Measurements from ENCODE around the gene RFC2.
"Not testable (repeated sequence)": the region's sequence is repeated elsewhere in the genome, so short reads cannot be mapped to it uniquely, and the experiment has no call there.

The RFC2 gene

DNA sequence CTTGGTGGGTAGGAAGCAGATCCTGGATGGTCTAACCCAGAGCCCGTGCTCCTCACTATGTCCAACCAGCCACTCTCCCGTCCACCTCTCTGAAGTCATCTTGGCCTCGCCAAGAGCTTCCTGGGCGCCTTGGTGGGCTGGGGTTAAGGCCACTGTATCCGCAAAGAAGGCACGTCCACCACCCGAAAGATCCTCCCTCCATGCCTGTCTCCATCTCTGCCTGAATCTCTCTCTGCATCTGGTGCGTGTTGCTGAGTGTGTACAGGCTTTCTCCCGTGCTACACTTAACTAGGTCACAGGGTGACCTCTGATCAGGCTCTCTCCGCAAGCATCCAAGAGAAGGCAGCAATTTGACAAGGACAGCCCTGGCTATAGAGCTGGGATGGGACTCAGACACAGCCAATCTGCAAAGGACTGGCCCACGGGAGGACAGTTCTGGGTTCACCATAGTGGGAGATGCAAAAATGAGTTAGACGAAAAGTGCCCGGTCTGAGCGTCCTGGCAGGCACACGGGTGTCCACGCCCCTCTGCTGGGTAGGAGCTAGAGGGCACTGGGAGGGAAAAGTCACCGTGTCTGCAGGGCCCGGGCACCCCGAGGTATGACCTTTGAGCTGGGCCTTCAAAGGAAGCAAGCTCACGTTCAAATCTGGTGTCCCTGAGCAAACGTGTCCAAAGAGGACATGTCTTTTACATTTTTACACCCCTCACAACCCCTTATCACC lies 9.4 kb upstream of the RFC2 start:
- Histone ChIP-seq H3K9me3 (ENCODE audit: control insufficient read depth, low read length) (no peaks in the 10 kb centered on the region), H3K27ac (ENCODE audit: insufficient read depth, low read length, poor library complexity, severe bottlenecking) (no peak overlapping the region), H3K27me3 (replicated peaks; ENCODE audit: control insufficient read depth, insufficient read depth, low read length, poor library complexity, severe bottlenecking) (no peaks in the 10 kb centered on the region), H3K4me1 (ENCODE audit: control insufficient read depth, insufficient read depth, low read length, poor library complexity, severe bottlenecking) (no peaks in the 10 kb centered on the region), H3K36me3 (ENCODE audit: control insufficient read depth, insufficient read depth, low read length) (no peaks in the 10 kb centered on the region), H3K4me3 (ENCODE audit: insufficient read depth, low read depth, low read length, poor library complexity, severe bottlenecking) (no peak overlapping the region)
- no peak for DNase-seq

DNA sequence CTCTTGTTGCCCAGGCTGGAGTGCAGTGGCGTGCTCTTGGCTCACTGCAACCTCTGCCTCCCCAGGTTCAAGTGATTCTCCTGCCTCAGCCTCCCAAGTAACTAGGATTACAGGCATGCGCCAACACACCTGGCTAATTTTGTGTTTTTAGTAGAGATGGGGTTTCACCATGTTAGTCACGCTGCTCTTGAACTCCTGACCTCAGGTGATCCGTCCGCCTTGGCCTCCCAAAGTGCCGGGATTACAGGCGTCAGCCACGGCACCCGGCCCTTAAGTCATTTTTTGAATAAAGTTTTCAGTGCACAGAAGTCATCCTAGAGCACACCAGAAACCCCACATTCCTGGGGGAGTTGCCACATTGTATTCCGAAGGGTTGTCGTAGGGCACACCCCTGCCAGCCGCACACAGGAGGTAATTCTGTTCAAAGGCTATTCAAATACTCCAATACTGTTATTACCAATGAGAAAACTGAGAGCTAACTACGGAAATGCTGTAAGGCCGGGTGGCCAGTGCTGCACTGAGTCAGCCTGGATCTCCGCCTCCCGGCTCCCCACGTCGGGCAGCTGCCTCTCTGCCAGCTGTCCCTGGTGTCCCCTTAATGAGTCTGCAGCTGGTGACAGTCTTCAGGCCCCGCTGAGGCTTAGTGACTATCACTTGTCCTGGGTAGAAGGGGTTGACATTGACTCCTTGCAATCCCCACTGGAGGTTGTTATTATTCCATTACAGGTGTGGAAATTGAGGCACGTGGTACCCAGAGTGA lies 8.6 kb upstream of the RFC2 start:
- Histone ChIP-seq H3K27ac (ENCODE audit: insufficient read depth, low read length, poor library complexity, severe bottlenecking) (no peak overlapping the region), H3K4me1 (ENCODE audit: control insufficient read depth, insufficient read depth, low read length, poor library complexity, severe bottlenecking) (no peaks in the 10 kb centered on the region)
- DNase-seq = no peak

DNA sequence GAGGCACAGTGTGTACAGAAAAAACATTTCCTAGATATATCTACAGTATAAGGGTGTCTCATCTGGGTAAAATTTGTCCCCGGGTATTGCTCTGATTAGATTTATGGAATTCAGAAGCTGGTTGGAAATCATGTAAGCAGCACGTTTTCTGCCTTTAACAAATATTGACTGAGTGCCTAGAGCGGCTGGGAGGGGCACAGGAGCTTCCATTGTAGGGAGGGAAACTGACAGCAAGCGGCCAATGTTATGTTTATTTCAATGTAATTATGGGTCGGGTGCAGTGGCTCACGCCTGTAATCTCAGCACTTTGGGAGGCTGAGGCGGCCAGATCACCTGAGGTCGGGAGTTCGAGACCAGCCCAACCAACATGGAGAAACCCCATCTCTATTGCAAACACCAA lies 4.4 kb upstream of the RFC2 start:
- Histone ChIP-seq H3K4me3 (ENCODE audit: insufficient read depth, low read depth, low read length, poor library complexity, severe bottlenecking) (no peak overlapping the region), H3K27ac (ENCODE audit: insufficient read depth, low read length, poor library complexity, severe bottlenecking) (no peak overlapping the region), H3K4me1 (ENCODE audit: control insufficient read depth, insufficient read depth, low read length, poor library complexity, severe bottlenecking) (peaks cover 9% of the 10 kb centered on the region), H3K36me3 (ENCODE audit: control insufficient read depth, insufficient read depth, low read length) (no peaks in the 10 kb centered on the region), H3K27me3 (replicated peaks; ENCODE audit: control insufficient read depth, insufficient read depth, low read length, poor library complexity, severe bottlenecking) (no peaks in the 10 kb centered on the region), H3K9me3 (ENCODE audit: control insufficient read depth, low read length) (no peaks in the 10 kb centered on the region)
- no peak for DNase-seq

More for the DNA sequence above, 8.6 kb upstream of the RFC2 start:
- Histone ChIP-seq H3K9me3 (ENCODE audit: control insufficient read depth, low read length) (no peaks in the 10 kb centered on the region), H3K4me3 (ENCODE audit: insufficient read depth, low read depth, low read length, poor library complexity, severe bottlenecking) (no peak overlapping the region), H3K36me3 (ENCODE audit: control insufficient read depth, insufficient read depth, low read length) (no peaks in the 10 kb centered on the region), H3K27me3 (replicated peaks; ENCODE audit: control insufficient read depth, insufficient read depth, low read length, poor library complexity, severe bottlenecking) (no peaks in the 10 kb centered on the region)

DNA sequence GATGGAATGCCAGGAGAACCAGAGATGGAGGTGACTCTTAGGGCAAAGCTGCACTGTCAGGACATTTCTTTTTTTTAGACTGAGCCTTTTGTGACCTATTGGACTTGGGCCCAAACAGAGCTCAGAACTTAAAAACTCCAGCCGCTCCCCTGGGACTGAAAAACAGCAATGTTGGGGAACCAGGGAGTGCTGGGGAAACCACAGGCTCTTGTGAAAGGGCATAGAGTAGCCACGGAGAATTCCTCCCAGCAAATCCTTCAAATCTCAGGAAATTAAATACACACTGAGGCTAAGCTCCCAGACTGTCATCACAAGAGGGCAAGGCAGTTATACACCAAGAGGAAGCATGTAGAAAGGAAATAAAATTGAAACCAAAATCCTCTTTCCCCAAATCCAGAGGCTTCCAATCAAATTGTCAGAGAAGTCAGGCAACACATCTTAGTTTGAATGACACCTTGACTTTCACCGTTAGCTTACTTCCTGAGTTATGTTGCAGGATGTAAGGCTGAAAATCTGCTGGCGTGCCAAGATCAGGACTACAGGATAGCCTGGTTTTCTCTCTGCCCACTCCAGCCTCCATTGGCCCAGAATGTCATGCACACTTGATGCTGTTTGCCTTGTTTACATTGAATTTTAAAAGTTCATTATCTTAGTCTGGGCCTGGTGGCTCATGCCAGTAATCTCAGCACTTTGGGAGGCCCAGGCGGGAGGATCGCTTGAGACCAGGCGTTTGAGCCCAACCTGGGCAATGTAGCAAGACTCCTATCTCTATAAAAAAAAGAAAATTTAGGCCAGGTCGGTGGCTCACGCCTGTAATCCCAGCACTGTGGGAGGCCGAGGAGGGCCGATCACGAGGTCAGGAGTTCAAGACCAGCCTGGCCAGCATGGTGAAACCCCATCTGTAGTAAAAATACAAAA lies 2.6 kb upstream of the RFC2 start:
- no peak for DNase-seq
- H3K4me3 ChIP-seq (ENCODE audit: insufficient read depth, low read depth, low read length, poor library complexity, severe bottlenecking) = no peak overlapping the region

DNA sequence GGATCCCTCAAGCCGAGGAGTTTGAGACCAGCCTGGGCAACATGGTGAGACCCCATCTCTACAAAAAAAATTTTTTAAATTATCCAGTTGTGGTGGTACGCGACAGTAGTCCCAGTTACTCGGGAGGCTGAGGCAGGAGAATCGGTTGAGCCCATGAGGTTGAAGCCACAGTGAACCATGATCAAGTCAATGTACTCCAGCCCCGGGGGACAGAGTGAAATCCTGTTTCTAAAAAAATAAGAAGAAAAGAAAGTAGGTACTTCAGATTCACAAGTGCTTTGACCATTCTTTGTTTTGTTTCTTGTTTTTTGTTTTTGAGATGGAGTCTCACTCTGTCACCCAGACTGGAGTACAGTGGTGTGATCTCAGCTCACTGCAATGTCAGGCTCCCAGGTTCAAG lies 1.3 kb upstream of the RFC2 start:
- not testable (repeated sequence) for H3K4me3 ChIP-seq (ENCODE audit: insufficient read depth, low read depth, low read length, poor library complexity, severe bottlenecking); H3K27ac ChIP-seq (ENCODE audit: insufficient read depth, low read length, poor library complexity, severe bottlenecking); H3K36me3 ChIP-seq (ENCODE audit: control insufficient read depth, insufficient read depth, low read length); H3K4me1 ChIP-seq (ENCODE audit: control insufficient read depth, insufficient read depth, low read length, poor library complexity, severe bottlenecking); DNase-seq; H3K27me3 ChIP-seq (replicated peaks; ENCODE audit: control insufficient read depth, insufficient read depth, low read length, poor library complexity, severe bottlenecking); H3K9me3 ChIP-seq (ENCODE audit: control insufficient read depth, low read length)

More for the DNA sequence above, 2.6 kb upstream of the RFC2 start:
- H3K27ac ChIP-seq (ENCODE audit: insufficient read depth, low read length, poor library complexity, severe bottlenecking) = no peak overlapping the region
- H3K36me3 ChIP-seq (ENCODE audit: control insufficient read depth, insufficient read depth, low read length) = no peaks in the 10 kb centered on the region
- H3K9me3 ChIP-seq (ENCODE audit: control insufficient read depth, low read length) = no peaks in the 10 kb centered on the region
- peaks cover 9% of the 10 kb centered on the region for H3K4me1 ChIP-seq (ENCODE audit: control insufficient read depth, insufficient read depth, low read length, poor library complexity, severe bottlenecking)
- no peaks in the 10 kb centered on the region for H3K27me3 ChIP-seq (replicated peaks; ENCODE audit: control insufficient read depth, insufficient read depth, low read length, poor library complexity, severe bottlenecking)

DNA sequence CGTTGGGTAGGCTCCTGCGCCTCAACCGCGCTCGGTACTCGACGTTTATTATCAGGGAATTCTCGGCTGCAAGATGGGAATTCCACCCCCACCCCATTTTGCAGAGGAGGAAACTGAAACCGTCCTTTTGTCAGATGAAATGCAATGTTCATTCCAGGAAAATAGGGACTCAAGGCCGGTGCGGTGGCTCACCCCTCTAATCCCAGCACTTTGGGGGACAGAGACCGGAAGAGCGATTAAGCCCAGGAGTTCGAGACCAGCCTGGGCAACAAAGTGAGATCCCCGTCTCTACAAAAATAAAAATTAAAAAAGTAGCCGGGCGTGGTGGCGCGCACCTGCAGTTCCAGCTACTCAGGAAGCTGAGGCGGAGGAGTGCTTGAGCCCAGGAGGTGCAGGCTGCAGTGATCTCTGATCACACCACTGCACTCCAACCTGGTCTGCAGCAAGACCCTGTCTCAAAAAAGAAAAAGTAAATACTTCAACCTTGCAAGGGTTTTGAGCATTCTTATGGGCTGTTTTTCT lies 720 bp upstream of the RFC2 start:
- Histone ChIP-seq H3K9me3 (ENCODE audit: control insufficient read depth, low read length) (no peaks in the 10 kb centered on the region), H3K4me3 (ENCODE audit: insufficient read depth, low read depth, low read length, poor library complexity, severe bottlenecking) (peak overlapping the region; percentile 91), H3K27me3 (replicated peaks; ENCODE audit: control insufficient read depth, insufficient read depth, low read length, poor library complexity, severe bottlenecking) (no peaks in the 10 kb centered on the region), H3K36me3 (ENCODE audit: control insufficient read depth, insufficient read depth, low read length) (peaks cover 9% of the 10 kb centered on the region), H3K27ac (ENCODE audit: insufficient read depth, low read length, poor library complexity, severe bottlenecking) (peak overlapping the region; percentile 91), H3K4me1 (ENCODE audit: control insufficient read depth, insufficient read depth, low read length, poor library complexity, severe bottlenecking) (peaks cover 9% of the 10 kb centered on the region)
- no peak for DNase-seq

DNA sequence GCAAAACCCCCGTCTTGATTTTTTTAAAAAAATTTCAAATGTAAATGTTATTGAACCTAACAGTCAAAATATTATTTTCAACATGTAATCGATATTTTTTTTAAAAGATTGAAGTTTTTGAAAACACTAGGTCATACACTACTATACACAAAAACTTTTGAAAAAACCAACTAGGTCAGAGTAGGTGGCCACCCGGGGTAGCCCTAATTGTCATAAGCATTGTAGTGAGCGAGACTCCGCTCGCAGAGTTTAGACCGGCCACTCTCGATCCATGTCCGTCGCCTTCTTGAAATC lies 417 bp downstream of the RFC2 start:
- Histone ChIP-seq H3K4me1 (ENCODE audit: control insufficient read depth, insufficient read depth, low read length, poor library complexity, severe bottlenecking) (peaks cover 9% of the 10 kb centered on the region), H3K27me3 (replicated peaks; ENCODE audit: control insufficient read depth, insufficient read depth, low read length, poor library complexity, severe bottlenecking) (no peaks in the 10 kb centered on the region), H3K4me3 (ENCODE audit: insufficient read depth, low read depth, low read length, poor library complexity, severe bottlenecking) (peak overlapping the region; percentile 91), H3K27ac (ENCODE audit: insufficient read depth, low read length, poor library complexity, severe bottlenecking) (peak overlapping the region; percentile 91), H3K36me3 (ENCODE audit: control insufficient read depth, insufficient read depth, low read length) (peaks cover 19% of the 10 kb centered on the region), H3K9me3 (ENCODE audit: control insufficient read depth, low read length) (no peaks in the 10 kb centered on the region)
- no peak for DNase-seq

DNA sequence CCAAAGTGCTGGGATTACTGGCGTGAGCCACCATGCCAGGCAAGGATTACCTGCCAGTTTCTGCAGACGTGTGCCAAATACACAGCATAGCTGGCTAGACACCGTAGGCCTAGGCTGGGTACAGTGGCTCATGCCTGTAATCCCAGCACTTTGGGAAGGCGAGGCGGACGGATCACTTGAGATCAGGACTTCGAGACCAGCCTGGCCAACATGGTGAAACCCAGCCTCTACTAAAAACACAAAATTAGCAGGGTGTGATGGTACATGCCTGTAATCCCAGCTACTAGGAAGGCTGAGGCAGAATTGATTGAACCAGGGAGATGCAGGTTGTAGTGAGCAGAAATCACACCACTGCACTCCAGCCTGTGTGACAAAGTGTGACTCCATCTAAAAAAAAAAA lies 868 bp downstream of the RFC2 start:
- H3K9me3 ChIP-seq (ENCODE audit: control insufficient read depth, low read length) = no peaks in the 10 kb centered on the region
- H3K4me3 ChIP-seq (ENCODE audit: insufficient read depth, low read depth, low read length, poor library complexity, severe bottlenecking) = peak overlapping the region; percentile 91
- peak overlapping the region; percentile 91 for H3K27ac ChIP-seq (ENCODE audit: insufficient read depth, low read length, poor library complexity, severe bottlenecking)
- peaks cover 21% of the 10 kb centered on the region for H3K36me3 ChIP-seq (ENCODE audit: control insufficient read depth, insufficient read depth, low read length)
- H3K4me1 ChIP-seq (ENCODE audit: control insufficient read depth, insufficient read depth, low read length, poor library complexity, severe bottlenecking) = peaks cover 9% of the 10 kb centered on the region
- DNase-seq = no peak
- no peaks in the 10 kb centered on the region for H3K27me3 ChIP-seq (replicated peaks; ENCODE audit: control insufficient read depth, insufficient read depth, low read length, poor library complexity, severe bottlenecking)

DNA sequence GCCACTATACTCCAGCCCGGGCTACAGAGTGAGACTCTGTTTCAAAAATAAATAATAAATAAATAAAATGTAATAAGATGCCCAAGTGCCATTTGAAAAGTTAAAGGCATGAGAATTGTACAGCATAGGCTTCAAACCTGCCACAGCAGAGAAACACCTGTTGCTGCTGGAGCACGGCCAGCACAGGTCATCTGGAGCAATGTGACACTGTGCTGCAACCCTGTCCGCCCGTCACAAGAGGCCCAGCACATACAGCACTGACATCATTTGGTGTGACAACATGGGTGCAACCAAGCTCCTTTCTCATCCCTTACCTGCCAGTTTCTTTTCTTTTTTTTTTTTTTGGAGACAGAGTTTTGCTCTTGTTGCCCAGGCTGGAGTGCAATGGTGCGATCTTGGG lies 1.3 kb downstream of the RFC2 start:
- Histone ChIP-seq H3K9me3 (ENCODE audit: control insufficient read depth, low read length) (no peaks in the 10 kb centered on the region), H3K27ac (ENCODE audit: insufficient read depth, low read length, poor library complexity, severe bottlenecking) (no peak overlapping the region), H3K36me3 (ENCODE audit: control insufficient read depth, insufficient read depth, low read length) (peaks cover 25% of the 10 kb centered on the region), H3K4me1 (ENCODE audit: control insufficient read depth, insufficient read depth, low read length, poor library complexity, severe bottlenecking) (peaks cover 9% of the 10 kb centered on the region), H3K27me3 (replicated peaks; ENCODE audit: control insufficient read depth, insufficient read depth, low read length, poor library complexity, severe bottlenecking) (no peaks in the 10 kb centered on the region), H3K4me3 (ENCODE audit: insufficient read depth, low read depth, low read length, poor library complexity, severe bottlenecking) (no peak overlapping the region)
- DNase-seq = no peak

Data from effector memory CD4-positive, alpha-beta T cell (primary cell).